Measurements from ENCODE around the gene ACTR2. TPM values are rescaled to one million over a fixed set of nuclear protein-coding genes. Genes with fewer than 3 reads are reported as not detected.
A peak's percentile ranks its signal among the peaks of the same experiment; 100 is the strongest.

ACTR2 gene
- total RNA-seq, 1 donor from 2014 or later, result 124 TPM

GRCh38 chr2:65277118-65277517 lies 49.5 kb downstream of the ACTR2 start:
- Mint-ChIP-seq H3K4me3 (peak overlapping the region; percentile 27), H3K27ac (no peak overlapping the region), H3K9me3 (no peaks in the 10 kb centered on the region), H3K36me3 (peaks cover 8% of the 10 kb centered on the region), H3K4me1 (peaks cover 47% of the 10 kb centered on the region), H3K27me3 (ENCODE audit: insufficient read depth, low read depth) (peaks cover 4% of the 10 kb centered on the region)
- Histone ChIP-seq H3K9me3 (ENCODE audit: low read depth) (no peaks in the 10 kb centered on the region), H3K36me3 (no peaks in the 10 kb centered on the region), H3F3A (ENCODE audit: low read depth) (peaks cover 43% of the 10 kb centered on the region), H2AFZ (replicated peaks) (no peak overlapping the region), H3K27ac (no peak overlapping the region), H3K4me3 (peak overlapping the region; percentile 18), H4K20me1 (ENCODE audit: low read depth) (peaks cover 22% of the 10 kb centered on the region), H3K9ac (no peak overlapping the region), H3K4me1 (peaks cover 42% of the 10 kb centered on the region), H3K79me2 (ENCODE audit: low read depth) (no peaks in the 10 kb centered on the region), H3K27me3 (peaks cover 65% of the 10 kb centered on the region), H3K4me2 (peak overlapping the region; percentile 61)
- DNase-seq (ENCODE audit: low spot score), result peak; percentile 87
- TF ChIP-seq EZH2phosphoT487 (IDR thresholded peaks at IDR 0.05), result peak; percentile 37
- TF ChIP-seq CTCF (IDR thresholded peaks at IDR 0.05), result no peak
- no peak for TF ChIP-seq EZH2 (IDR thresholded peaks at IDR 0.05)

- peaks cover 49% of the 10 kb centered on the region for H3K4me1 ChIP-seq
- no peaks in the 10 kb centered on the region for H3K79me2 ChIP-seq (ENCODE audit: low read depth)
- H2AFZ ChIP-seq (replicated peaks), result no peak overlapping the region
- peak overlapping the region; percentile 61 for H3K4me2 ChIP-seq
- peaks cover 2% of the 10 kb centered on the region for H3K36me3 Mint-ChIP-seq
- H3K27me3 ChIP-seq, result peaks cover 61% of the 10 kb centered on the region
- TF ChIP-seq EZH2phosphoT487 (IDR thresholded peaks at IDR 0.05), result no peak
- no peak for TF ChIP-seq CTCF (IDR thresholded peaks at IDR 0.05)
- TF ChIP-seq EZH2 (IDR thresholded peaks at IDR 0.05), result no peak
- no peaks in the 10 kb centered on the region for H3K36me3 ChIP-seq
- H3K27ac Mint-ChIP-seq, result no peak overlapping the region
- H3F3A ChIP-seq (ENCODE audit: low read depth), result peaks cover 47% of the 10 kb centered on the region
- H3K9me3 ChIP-seq (ENCODE audit: low read depth), result no peaks in the 10 kb centered on the region
- no peaks in the 10 kb centered on the region for H3K9me3 Mint-ChIP-seq
- H3K9ac ChIP-seq, result no peak overlapping the region
- H4K20me1 ChIP-seq (ENCODE audit: low read depth), result peaks cover 22% of the 10 kb centered on the region
- no peak overlapping the region for H3K4me3 Mint-ChIP-seq
- peaks cover 52% of the 10 kb centered on the region for H3K4me1 Mint-ChIP-seq
- peaks cover 4% of the 10 kb centered on the region for H3K27me3 Mint-ChIP-seq (ENCODE audit: insufficient read depth, low read depth)
- no peak for DNase-seq (ENCODE audit: low spot score)
- H3K27ac ChIP-seq, result no peak overlapping the region
- H3K4me3 ChIP-seq, result no peak overlapping the region
Observed at GRCh38 chr2:65277791-65278483, 50.3 kb downstream of the ACTR2 start.

- H4K20me1 ChIP-seq (ENCODE audit: low read depth), result peaks cover 22% of the 10 kb centered on the region
- H3K27me3 ChIP-seq, result peaks cover 59% of the 10 kb centered on the region
- Mint-ChIP-seq H3K27me3 (ENCODE audit: insufficient read depth, low read depth) (peaks cover 4% of the 10 kb centered on the region), H3K9me3 (no peaks in the 10 kb centered on the region), H3K27ac (no peak overlapping the region), H3K4me3 (no peak overlapping the region), H3K4me1 (peaks cover 55% of the 10 kb centered on the region), H3K36me3 (peaks cover 1% of the 10 kb centered on the region)
- no peak overlapping the region for H3K27ac ChIP-seq
- H3K4me1 ChIP-seq, result peaks cover 49% of the 10 kb centered on the region
- H3K4me3 ChIP-seq, result no peak overlapping the region
- H3K36me3 ChIP-seq, result no peaks in the 10 kb centered on the region
- TF ChIP-seq EZH2phosphoT487 (IDR thresholded peaks at IDR 0.05), result no peak
- TF ChIP-seq CTCF (IDR thresholded peaks at IDR 0.05), result no peak
- no peak overlapping the region for H3K9ac ChIP-seq
- H3K9me3 ChIP-seq (ENCODE audit: low read depth), result no peaks in the 10 kb centered on the region
- no peak overlapping the region for H3K4me2 ChIP-seq
- no peak for DNase-seq (ENCODE audit: low spot score)
- H3K79me2 ChIP-seq (ENCODE audit: low read depth), result no peaks in the 10 kb centered on the region
- H2AFZ ChIP-seq (replicated peaks), result no peak overlapping the region
- H3F3A ChIP-seq (ENCODE audit: low read depth), result peaks cover 47% of the 10 kb centered on the region
Observed at GRCh38 chr2:65278531-65278981, 50.9 kb downstream of the ACTR2 start.

Measured in neural progenitor cell (in vitro differentiated cells).